ENCODE data around the gene UBE2V1. TPM values are rescaled to one million over a fixed set of nuclear protein-coding genes. Genes with fewer than 3 reads are reported as not detected.

The UBE2V1 gene
- total RNA-seq, 3 donors from 2014 or later: 63.8 to 81.6 (median 79.9) TPM

GRCh38 chr20:50111829-50112495 is 988 bp downstream of the UBE2V1 start:
- intact Hi-C loops (cut with DNase I; ENCODE audit: low total_unique reads): no loop called here
- H3K4me3 ChIP-seq: peak overlapping the region; percentile 99 to 100 (median 100)
- H3K9me3 ChIP-seq: no peaks in the 10 kb centered on the region
- peaks cover 20 to 44% of the 10 kb centered on the region in 2 donors for H3K4me1 ChIP-seq
- DNase-seq (ENCODE audit: low spot score in 2 of 2): no peak
- no peak for TF ChIP-seq POLR2AphosphoS5 (IDR thresholded peaks at IDR 0.05)
- TF ChIP-seq POLR2A (IDR thresholded peaks at IDR 0.05): no peak
- TF ChIP-seq CTCF (IDR thresholded peaks at IDR 0.05): no peak
- peak overlapping the region; percentile 99 for H3K27ac ChIP-seq
- H3K36me3 ChIP-seq: no peaks in the 10 kb centered on the region
- no peaks in the 10 kb centered on the region for H3K27me3 ChIP-seq

- intact Hi-C loops (cut with DNase I; ENCODE audit: low total_unique reads): no loop called here
- Histone ChIP-seq H3K4me3 (peak overlapping the region; percentile 99 to 100 (median 100)), H3K27ac (peak overlapping the region; percentile 35 to 99), H3K4me1 (peaks cover 20 to 42% of the 10 kb centered on the region in 2 donors), H3K27me3 (no peaks in the 10 kb centered on the region), H3K9me3 (no peaks in the 10 kb centered on the region), H3K36me3 (no peaks in the 10 kb centered on the region)
- TF ChIP-seq CTCF (IDR thresholded peaks at IDR 0.05): no peak
- TF ChIP-seq POLR2AphosphoS5 (IDR thresholded peaks at IDR 0.05): no peak
- TF ChIP-seq POLR2A (IDR thresholded peaks at IDR 0.05): no peak
- no peak for DNase-seq (ENCODE audit: low spot score in 2 of 2)
Measured at GRCh38 chr20:50111120-50111828, 1.7 kb downstream of the UBE2V1 start.

DNA sequence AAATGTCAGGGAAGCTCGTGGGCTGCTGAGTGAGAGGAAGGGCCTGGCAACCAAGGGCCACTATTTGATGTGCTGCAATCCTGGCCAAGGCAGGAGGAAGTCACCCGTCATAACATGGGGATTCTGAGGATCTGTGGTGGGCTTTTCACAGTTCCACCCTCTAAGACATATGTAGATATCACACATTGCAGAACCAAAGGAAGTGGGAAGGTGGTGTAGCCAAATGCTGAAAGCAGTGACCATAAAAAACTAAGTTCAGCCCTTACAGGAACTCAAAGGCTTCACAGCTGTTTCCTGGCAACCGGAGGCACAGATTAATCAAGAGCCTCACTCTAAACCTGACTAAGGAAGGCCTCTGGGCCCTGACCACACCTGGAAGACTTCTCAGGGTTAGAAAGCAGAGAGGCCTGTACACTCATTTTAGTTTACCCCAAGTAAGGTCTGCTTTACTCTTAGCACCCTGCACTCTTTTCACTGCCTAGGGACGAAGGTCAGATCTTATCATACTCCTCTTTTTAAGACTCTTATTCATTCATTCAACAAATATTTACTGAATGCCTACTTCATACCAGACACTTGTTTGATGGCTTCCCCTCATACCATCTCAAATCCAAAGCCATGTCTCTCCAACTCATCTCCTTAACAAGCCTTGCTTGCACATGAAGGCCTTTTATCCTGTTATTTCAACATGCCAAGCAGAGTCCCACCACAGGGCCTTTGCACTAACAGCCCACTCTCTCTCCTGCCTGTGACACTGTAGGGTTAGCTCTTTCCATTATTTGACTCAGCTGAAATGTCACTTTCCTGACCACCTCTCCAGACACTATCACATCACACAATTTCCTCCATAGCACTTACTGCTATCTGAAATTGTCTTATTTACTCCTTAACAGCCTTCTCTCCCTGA is 2.6 kb downstream of the UBE2V1 start:
- Histone ChIP-seq H3K9me3 (no peaks in the 10 kb centered on the region), H3K4me1 (peaks cover 19 to 39% of the 10 kb centered on the region in 2 donors), H3K27me3 (no peaks in the 10 kb centered on the region), H3K27ac (peak overlapping the region; percentile 8 to 35), H3K36me3 (no peaks in the 10 kb centered on the region), H3K4me3 (no peak overlapping the region)
- TF ChIP-seq POLR2AphosphoS5 (IDR thresholded peaks at IDR 0.05) (no peak), POLR2A (IDR thresholded peaks at IDR 0.05) (no peak), CTCF (IDR thresholded peaks at IDR 0.05) (no peak)
- no peak for DNase-seq (ENCODE audit: low spot score in 2 of 2)
- intact Hi-C loops (cut with DNase I; ENCODE audit: low total_unique reads): no loop called here

GRCh38 chr20:50108556-50109235 is 4.3 kb downstream of the UBE2V1 start:
- DNase-seq (ENCODE audit: low spot score in 2 of 2): no peak
- intact Hi-C loops (cut with DNase I; ENCODE audit: low total_unique reads): no loop called here
- TF ChIP-seq CTCF (IDR thresholded peaks at IDR 0.05) (no peak), POLR2AphosphoS5 (IDR thresholded peaks at IDR 0.05) (no peak), POLR2A (IDR thresholded peaks at IDR 0.05) (no peak)
- Histone ChIP-seq H3K4me1 (peaks cover 17 to 32% of the 10 kb centered on the region in 2 donors), H3K27me3 (no peaks in the 10 kb centered on the region), H3K36me3 (no peaks in the 10 kb centered on the region), H3K27ac (peak overlapping the region in 1 of 2 donors; percentile 5), H3K4me3 (no peak overlapping the region), H3K9me3 (no peaks in the 10 kb centered on the region)
